Astrocyte of the spinal cord (primary cell): ENCODE results near the gene CRTAC1.

ENCODE experiments used
- DNase-seq: peaks from one replicate; pipeline ENCODE4 v3.0.0; 2011; ENCODE audit warnings: low read depth, low spot score
- H3K4me3 ChIP-seq: 2 replicates; pipeline ENCODE4 v1.5.1; 2011; ENCODE audit warnings: low read depth, mild to moderate bottlenecking, low read length, moderate library complexity
- in situ Hi-C: cut with HindIII; loops from 2 replicates; pipeline ENCODE4 v1.10.0; 2017; ENCODE audit warnings: low sequenced_read_pairs
- TF ChIP-seq, protein P1 (sequence below): IDR thresholded peaks from 2 replicates; pipeline ENCODE4 v1.5.1; 2012; ENCODE audit warnings: low read depth, mild to moderate bottlenecking, low read length, inconsistent platforms

Gene CRTAC1

DNA sequence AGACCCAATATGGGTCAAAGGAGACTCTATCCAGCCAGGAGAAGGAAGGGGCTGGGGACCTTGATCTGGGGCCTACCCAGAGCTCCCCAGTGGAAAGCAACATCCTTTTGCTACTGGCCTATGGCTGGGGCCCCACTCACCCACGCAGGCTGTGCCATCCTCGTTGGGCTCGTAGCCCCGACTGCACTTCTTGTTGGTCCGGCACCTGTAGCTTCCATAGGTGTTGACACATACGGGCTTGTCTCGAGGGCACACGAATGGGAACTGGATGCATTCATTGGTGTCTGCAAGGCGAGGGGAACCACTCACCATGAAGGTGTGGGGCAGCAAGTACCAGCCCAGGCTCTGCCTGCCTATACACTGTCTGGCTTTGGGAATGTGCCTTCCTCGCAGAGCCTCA lies 150.3 kb downstream of the CRTAC1 start:
- TF ChIP-seq, protein P1, sequence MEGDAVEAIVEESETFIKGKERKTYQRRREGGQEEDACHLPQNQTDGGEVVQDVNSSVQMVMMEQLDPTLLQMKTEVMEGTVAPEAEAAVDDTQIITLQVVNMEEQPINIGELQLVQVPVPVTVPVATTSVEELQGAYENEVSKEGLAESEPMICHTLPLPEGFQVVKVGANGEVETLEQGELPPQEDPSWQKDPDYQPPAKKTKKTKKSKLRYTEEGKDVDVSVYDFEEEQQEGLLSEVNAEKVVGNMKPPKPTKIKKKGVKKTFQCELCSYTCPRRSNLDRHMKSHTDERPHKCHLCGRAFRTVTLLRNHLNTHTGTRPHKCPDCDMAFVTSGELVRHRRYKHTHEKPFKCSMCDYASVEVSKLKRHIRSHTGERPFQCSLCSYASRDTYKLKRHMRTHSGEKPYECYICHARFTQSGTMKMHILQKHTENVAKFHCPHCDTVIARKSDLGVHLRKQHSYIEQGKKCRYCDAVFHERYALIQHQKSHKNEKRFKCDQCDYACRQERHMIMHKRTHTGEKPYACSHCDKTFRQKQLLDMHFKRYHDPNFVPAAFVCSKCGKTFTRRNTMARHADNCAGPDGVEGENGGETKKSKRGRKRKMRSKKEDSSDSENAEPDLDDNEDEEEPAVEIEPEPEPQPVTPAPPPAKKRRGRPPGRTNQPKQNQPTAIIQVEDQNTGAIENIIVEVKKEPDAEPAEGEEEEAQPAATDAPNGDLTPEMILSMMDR, result no peak
- in situ Hi-C loops, result no loop called here
- no peak for DNase-seq
- no peak overlapping the region for H3K4me3 ChIP-seq

DNA sequence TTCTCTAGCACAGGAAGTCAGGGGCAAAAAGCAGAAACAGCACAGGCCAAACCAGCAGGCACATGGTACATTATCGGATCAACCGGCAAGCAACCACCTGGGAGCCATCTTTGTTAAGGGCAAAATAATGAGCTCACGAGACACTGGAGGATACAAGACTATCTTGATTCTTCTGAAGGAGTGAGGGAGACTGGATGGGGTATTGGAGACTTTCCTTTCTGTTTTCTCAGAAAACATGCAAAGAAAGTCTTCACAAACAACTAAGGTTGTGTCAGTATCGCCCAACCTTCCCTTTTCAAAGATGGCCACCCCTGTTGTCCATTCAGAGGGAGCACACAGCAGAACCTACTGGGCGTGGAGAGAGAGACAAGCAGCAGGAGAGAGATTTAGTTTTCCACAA lies 151.2 kb downstream of the CRTAC1 start:
- in situ Hi-C loops, result no loop called here
- no peak for DNase-seq
- TF ChIP-seq, protein P1, result no peak
- H3K4me3 ChIP-seq, result no peak overlapping the region

DNA sequence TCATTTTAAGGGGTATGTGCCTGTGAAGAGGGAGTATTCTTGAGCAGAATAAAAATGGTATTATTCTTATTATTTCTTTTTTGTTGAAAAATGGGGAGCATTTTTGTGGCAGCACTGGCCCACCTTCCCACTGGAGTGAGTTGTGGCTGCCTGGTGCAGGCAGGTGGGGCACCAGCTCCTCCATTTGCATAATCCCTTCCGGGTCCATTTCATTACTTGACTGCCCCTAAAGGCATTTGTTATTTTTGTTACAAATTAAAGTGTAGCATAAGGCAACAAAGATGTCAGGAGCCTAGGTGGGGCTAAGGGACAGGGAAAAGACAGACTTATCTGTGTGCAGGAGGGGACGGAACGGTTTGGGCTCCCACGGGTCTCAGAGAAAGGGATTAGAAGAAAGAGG lies 154.0 kb downstream of the CRTAC1 start:
- in situ Hi-C loops, result no loop called here
- TF ChIP-seq, protein P1, result no peak
- no peak for DNase-seq
- no peak overlapping the region for H3K4me3 ChIP-seq

DNA sequence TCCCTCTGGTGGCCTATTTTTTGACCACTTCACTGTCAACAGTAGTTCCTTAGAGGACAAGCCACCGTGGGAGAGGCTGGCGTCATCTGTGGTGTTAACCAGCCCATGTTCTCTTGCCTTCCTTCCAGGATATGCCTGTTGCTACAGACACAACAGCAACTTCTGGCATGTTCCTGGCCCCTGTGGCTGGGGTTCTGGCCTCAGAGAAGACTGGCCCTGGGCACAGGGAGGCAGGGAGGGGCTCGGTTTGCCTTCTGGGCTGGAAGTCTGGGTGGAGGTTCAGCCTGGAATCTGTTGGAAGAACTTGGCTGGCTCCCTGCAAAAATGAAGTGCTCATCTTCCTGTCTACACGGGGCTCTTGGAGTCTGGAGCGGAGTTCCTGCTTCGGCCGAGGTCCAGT lies 155.0 kb downstream of the CRTAC1 start:
- TF ChIP-seq, protein P1, result no peak
- in situ Hi-C loops, result no loop called here

DNA sequence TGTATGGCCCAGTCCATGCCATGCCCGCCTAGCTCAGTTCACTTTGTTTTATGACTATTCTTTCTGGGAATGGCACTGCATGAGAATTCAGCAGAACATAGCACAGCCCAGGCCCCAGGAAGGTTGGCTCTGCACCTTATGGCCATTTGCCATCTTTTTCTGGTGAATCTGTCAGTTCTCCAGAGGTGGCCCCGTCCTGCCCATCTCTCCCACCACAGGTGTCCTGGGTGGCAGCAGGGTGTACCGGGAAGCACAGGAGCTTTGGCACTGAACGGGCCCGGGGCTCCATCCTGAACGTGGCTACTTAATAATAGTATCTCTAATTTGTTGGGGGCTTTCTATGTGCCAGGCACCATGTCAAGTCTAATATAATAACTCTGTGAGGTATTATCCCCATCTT lies 156.1 kb downstream of the CRTAC1 start:
- no peak for DNase-seq
- H3K4me3 ChIP-seq, result no peak overlapping the region
- in situ Hi-C loops, result no loop called here
- TF ChIP-seq, protein P1, result no peak

More for the DNA sequence above, 155.0 kb downstream of the CRTAC1 start:
- H3K4me3 ChIP-seq, result no peak overlapping the region
- DNase-seq, result no peak

DNA sequence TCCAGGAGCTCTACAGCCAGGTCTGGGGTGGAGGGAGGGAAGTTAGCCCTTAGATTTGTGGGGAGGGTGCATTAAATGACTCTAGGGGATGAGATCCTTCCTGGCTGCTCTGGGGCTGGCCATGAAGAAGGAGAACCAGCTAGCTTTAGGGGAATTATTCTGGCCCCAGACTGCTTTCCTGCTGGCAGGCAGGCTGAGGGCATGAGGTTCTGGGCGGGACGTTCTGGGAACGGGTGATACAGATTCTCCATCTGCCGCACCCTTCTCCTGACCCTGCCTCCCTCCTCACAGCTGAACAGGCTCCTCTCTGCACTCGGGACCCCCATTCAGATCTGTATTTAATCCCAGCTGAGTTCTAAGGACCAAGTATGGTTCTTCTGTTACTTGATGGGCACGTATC lies 156.9 kb downstream of the CRTAC1 start:
- no peak for DNase-seq
- H3K4me3 ChIP-seq, result no peak overlapping the region
- TF ChIP-seq, protein P1, result no peak
- in situ Hi-C loops, result no loop called here

DNA sequence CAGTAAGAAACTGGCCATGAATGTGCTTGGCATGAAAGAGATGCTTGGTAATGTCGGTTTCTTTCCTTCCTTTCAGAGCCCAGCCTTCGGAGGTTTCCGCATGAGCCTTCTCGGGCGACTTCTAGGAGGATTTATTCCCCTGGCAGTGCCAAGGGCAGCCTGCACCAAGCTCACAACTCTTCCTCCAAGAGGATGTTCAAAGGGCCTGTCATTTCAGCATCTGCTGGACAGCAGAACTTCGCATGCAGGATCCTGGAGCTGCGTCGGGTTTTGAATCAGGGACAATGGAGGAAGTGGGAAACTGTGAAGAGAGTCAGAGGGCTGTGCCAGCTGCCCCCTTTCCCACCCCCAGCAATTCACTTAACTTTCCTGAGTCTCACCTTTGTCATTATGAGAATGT lies 159.4 kb downstream of the CRTAC1 start:
- in situ Hi-C loops, result no loop called here
- H3K4me3 ChIP-seq, result no peak overlapping the region
- no peak for DNase-seq
- TF ChIP-seq, protein P1, result no peak
